GM18858 (cell line): ENCODE results near the gene ARHGAP30.
A peak's percentile ranks its signal among the peaks of the same experiment; 100 is the strongest.

Experiments used
- ATAC-seq: cut with Tn5 transposase; IDR thresholded peaks from one replicate; pipeline ENCODE4 v1.9.1; 2021; ENCODE audit not compliant: unreplicated experiment

The ARHGAP30 gene

DNA sequence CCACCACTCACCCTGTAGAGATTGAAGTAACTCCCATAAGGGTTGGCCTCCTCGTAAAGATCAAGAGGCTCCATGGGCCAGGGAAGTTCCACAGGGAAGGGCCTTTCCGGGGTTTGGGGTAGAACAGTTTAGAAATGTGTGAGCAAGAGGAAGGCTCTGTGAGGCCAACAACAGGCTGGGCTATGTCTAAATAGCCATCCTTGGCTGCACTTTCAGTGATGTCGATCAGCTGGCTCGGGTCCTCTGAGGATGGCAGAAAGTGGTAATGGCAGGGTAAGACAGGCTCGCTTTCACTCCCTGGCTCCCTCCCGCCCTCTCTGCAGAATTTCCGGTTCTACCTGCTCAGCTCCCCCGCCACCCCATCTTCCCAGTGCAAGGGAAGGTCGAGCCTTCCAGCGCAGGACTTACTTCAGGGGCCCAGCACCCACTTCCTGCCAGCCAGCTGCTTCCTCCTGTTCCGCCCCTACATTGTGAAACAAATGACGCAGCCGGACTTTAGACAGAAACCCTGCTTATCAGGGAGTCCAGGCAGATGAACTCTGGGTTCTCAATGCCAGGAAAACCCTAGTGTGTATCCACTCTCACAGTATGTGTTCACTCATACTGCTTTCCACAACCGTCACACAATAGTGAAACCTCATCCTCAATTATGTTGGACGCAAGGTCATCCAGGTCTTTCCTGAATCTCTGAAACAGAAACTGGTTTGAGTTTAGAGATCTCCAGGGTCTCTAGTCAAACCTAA, 56.0 kb downstream of the ARHGAP30 start:
- peak; percentile 63 for ATAC-seq

DNA sequence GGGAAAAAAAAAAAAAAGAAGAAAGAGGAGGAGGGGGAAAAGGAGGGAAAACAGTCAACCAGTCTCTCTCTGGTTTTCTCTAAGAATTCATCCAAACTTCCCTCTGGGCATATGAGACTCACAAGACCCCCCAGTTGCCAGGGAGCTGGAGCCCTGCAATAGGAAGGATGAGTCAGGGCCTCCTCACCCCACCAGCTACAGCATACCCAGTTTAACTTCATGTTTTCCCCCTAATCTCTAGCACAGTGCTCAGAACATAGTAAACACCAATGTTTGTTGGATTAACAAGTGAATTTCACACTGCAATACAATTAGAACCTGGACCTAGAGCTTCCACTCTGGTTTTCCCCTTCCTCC, 56.6 kb downstream of the ARHGAP30 start:
- no peak for ATAC-seq

DNA sequence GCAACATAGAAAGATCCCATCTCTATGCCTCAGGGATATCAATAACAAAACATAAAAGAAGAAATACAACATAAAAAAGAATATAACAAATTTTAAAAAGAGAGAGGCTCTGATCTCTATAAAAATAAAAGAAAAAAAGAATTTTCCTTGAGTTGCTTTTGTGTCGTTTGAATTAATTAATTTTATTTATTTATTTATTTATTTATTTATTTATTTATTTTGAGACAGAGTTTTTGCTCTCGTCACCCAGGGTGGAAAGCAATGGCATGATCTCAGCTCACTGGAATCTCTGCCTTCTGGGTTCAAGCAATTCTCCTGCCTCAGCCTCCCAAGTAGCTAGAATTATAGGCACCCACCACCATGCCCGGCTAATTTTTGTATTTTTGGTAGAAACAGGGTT, 57.3 kb downstream of the ARHGAP30 start:
- no peak for ATAC-seq

DNA sequence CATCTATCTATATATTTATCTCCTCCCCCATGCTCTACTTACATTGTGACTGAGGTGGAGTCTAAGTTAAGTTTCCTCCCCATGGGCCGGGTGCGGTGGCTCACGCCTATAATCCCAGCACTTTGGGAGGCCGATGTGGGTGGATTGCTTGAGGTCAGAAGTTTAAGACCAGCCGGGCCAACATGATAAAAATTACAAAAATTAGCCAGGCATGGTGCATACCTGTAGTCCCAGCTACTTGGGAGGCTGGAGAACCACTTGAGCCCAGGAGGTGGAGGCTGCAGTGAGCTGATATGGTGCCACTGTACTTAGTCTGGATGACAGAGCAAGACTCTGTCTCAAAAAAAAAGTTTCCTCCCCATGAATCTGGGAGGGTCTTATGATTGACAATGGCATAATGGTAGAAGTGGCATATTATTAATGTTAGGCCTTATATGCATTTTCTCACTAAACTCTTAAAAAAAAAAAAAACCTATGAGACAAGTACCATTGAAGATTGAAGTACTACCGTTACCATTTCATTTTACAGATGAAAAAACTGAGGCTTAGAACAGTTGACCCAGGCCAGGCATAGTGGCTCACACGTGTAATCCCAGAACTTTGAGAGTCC, 60.0 kb downstream of the ARHGAP30 start:
- no peak for ATAC-seq

DNA sequence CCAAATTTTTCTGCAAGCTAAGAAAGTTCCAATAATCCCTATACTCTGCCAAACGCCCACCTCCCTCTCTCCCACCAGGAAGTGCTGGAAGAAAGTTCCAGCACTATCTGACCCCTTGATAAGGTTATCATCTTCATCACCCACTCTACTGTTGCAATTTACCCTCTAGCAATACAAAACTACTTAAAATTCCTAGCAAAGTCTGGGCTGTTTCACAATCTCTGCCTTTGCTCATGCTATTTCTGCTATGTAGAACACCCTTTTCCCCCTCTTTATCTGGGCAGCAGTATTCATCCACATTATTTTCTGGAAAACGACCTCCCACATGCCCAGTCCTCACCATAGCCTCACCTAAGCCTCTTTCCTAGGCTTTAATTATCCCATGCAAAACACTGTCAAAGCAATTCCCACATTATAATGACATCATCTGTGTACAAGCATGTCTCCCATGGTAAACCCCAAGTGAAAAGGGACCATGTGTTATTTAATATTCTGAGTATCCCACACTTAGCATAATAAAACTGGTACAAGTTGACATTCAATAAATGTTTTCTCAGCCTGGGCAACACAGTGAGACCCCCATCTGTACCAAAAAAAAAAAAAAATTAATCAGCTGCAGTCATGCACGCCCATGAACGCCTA, 60.7 kb downstream of the ARHGAP30 start:
- ATAC-seq = no peak

DNA sequence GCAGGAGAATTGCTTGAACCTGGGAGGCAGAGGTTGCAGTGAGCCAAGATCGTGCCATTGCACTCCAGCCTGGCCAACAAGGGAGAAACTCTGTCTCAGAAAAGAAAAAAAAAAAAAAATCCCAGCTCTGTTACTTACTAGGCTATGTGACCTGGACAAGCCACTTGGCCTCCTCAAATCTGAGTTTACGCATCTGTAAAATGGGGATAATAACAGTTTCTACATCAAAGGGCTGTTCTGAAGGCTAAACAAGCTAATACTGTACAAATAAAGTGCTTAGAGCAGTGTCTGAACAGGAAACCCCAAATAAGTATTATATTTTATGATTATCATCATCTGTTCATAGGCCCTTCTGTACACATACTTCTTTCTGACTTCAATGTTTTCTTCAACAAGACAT, 62.3 kb downstream of the ARHGAP30 start:
- no peak for ATAC-seq

DNA sequence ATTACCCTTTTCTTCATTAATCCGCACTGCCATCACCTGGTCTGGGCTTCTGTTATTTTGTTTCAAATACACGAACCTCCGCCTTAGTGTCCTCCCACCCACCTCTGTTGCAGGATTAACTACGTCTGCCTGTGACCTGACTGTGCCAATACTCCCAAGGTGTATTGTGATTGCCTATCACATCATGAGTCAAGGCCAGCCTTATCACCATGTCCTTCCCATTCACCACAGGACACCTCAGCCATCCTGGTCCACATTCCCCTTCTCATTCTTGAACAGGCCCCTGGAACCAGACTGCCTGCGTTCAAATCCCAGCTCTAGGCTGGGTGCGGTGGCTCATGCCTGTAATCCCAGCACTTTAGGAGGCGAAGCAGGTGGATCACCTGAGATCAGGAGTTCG, 63.1 kb downstream of the ARHGAP30 start:
- no peak for ATAC-seq

DNA sequence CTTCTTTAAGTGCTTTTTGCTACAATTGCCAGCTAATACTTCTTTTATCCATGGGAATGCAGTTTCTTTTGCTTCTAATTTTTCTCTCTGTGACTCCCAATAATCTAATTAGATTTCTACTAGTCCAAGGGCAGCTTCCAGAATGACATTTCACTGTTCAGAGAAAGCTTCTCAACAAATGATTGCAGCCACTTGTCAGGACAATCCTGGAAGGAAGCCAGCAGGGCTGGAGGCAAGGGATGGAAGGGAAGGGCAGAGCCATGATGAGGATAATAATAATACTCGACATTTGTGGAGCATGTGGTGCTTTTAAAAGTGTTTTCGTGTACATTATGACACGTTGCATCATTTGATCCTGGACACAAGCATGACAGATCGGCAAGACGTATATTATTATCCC, 68.2 kb downstream of the ARHGAP30 start:
- ATAC-seq = no peak

DNA sequence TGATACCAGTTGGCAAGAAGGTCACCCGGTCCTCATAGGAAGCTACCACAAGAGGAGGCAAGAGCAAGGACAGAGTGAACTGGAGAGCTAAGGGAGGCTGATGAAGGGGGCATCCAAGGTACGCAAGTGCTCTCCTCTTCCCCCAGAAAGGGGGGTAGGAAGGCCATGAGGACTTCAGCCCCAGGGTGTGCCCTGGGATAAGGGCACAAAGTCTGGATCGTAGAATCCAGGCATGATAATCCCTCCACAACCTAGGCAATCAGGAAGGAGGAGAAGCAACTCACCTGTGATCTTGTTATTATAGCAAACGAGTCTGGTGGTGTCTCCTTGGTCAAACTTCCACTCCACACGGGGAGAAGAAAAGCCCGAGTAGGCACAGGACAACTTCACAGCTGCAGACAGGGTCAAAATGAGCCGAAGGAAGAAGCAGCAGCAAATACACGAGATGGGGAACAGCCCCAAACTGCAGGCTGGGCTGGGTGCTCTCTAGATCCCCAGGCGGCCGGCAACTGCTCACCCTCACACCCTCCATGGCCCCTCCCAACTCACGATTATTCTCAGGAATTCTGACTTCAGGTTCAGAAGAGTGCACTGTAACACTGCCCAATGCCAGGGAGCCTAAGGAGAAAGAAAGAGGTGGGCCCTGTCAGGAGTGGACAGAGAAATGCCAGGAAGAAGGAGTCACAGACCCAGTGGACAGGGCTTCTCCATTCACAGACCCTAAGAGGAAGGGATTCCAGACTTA, 68.8 kb downstream of the ARHGAP30 start:
- ATAC-seq = no peak

DNA sequence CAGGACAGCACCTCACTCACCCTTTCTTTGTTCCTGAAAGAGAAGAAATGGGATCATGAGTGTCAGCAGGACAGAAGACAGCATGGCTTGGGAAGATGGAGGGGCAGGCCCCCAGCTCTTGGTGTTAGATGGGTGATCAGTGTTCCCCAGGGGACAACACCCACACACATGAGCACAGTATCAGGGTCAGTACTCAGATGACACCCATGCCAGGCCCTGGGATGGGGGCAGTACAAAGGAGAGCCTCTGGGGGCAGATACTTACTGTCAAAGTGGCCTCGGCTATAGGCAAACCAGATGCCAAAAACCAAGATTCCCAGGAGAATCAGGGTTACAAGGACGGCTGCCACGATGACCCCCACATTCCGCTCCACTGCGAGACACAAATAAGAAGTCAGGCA, 70.3 kb downstream of the ARHGAP30 start:
- ATAC-seq = no peak

DNA sequence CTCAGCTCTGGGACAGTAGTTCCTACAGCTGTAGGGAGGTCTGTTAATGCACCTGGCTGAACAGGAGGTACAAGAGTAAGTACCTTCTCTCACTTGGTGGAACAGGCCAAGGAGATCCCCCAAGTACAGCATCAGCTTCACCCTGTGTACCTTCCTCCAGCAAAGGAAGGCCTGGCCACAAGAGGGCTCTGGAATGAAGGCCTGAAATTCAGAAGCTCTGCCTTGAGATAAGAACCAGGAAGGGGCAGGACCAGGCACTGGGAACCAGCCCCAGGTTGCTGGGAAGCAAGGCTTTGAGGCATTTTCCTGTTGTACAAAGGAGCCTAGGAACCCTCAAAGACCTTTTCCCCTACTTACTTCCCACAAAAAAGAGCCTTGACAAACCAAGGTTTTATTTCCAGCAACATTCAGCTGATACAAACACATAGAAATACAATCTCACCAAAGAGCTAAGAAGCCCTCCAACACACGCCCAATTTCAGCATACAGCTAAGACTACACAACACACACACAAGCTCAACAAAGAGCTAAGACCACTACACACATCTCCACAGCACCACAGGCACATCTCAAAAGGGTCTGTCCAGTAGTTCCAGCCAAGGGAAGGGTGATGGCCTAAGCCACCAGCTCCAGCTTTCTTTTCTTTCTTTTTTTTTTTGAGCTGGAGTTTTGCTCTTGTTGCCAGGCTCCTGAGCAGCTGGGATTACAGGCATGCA, 72.2 kb downstream of the ARHGAP30 start:
- ATAC-seq = no peak
